ENCODE data around the gene GBE1. TPM values are rescaled to one million over a fixed set of nuclear protein-coding genes. Genes with fewer than 3 reads are reported as not detected.
A peak's percentile ranks its signal among the peaks of the same experiment; 100 is the strongest.

Gene GBE1
- total RNA-seq, 1 donor from 2014 or later = 31.9 TPM

DNA sequence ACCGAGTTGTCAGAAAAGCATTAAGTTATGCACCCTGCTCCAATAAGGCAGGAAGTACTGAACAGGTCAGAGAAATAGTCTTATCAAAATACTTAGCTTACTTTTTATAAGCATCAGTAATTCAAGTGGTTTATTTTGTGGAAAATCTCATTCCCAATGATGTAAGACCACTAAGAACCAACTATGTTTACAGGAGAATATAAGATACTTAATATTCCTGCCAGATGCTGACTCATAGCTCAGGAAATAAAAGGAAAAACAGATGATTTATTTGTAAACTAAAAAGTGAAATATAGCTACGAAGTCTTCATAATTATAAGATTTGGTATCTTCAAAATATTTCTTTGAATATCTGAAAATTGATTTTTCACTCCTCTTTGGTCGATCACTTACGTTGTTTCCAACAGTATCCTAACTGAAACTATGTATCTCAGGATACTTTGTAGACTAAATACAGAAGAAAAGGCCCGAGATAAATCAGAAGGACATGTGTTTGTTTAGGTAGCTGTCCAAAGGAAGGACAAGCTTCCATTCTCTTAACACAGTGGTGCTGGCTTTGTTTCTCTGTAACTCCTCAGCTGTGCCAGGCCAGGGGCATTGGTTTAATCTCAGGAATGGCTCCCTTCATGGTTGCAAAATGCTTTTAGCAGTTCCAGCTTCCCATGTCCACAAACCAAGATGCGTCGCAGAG lies 295.8 kb downstream of the GBE1 start:
- DNase-seq = no peak

DNA sequence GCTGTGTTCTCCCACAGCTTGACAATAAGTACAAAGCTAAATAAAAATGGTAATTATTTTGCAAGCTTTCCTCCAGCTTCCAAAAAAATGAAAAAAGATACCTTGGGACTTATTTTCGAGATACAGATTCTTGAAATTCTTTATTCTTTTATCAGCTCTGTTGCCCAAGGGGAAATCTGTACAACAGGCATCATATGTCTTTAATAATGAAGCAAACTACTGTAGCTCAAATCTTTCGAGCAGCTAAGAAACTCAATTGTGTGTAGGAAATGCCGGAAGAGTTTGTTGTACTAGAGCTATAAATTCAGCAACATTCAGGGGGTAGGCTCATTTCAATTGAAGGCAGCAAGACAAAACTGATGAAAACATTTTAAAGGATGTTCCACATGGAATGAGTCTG lies 297.7 kb downstream of the GBE1 start:
- no peak for DNase-seq

GRCh38 chr3:81462921-81463320 lies 298.5 kb downstream of the GBE1 start:
- no peak for DNase-seq

DNA sequence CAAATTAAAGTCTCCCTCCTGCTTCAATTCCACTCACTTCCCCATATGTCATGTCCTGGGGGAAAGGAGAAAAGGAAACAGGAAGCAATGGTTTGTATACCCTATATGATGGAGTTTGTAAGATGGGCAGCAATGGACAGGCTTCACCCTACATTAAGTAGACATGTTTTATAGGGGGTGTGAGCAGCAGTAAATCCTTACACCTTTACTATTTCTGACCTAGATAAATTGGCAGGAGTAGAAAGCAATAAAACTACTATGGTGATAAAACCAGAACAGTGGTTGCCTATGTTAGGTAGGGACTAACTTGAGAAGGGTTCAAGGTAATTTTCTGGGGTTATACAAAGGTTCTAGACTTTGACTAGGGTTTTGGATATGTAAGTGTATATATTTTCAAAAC lies 301.7 kb downstream of the GBE1 start:
- DNase-seq = no peak

- DNase-seq = no peak
These were observed 309.0 kb downstream of the GBE1 start for GRCh38 chr3:81452418-81452817.

DNA sequence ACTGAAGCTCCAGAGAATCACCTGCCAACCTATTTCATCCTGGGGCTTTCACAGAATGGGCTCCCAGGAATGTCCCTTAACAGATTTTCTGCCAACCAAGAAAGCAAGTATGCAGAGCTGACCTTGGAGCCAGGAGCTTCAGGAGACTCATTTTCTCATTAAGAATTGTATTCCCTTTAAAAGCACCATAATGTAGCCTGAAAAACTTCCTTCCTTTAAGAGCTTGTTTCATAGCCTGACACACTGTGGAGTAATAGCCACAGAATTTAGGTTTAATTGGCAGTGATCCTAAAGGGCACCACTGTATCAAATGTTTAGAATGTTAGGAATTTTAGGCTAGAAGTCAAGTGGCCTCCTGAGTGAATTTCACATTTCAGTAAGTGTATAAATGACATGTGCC lies 309.8 kb downstream of the GBE1 start:
- DNase-seq = no peak

GRCh38 chr3:81451140-81451539 lies 310.3 kb downstream of the GBE1 start:
- no peak for DNase-seq

- DNase-seq = no peak
These were observed 314.6 kb downstream of the GBE1 start for GRCh38 chr3:81446806-81447205.

- no peak for DNase-seq
These were observed 315.7 kb downstream of the GBE1 start for GRCh38 chr3:81445712-81446111.

DNA sequence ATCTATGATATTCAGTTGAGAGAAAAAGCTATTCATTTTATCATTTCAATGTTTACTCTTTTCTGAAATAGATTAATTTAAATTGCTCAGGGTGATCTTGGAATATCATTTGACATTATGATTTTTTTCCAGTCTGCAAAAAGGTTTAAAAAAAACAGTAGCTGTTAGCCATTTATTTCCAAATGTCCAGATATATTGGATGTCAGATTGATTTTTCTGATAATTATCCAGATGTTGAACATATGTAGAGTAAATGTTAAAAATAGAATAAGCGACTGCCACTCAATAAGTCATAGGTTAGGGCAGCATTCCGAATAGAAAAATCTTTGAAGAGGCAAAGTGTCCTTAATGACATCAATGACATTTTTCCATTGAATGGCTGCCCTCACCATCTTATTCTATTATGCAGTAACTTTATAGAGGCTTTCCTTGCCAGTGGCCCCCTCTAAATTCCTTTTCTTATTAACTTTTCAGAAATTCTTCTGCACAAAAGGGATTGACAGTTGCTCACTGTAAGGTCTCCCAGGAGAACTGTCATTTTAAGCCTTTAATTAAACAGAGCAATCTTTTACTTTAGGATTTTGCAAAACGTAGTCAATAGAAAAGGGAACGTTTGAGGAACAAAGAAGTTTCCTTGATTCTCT lies 316.5 kb downstream of the GBE1 start:
- DNase-seq = no peak

GRCh38 chr3:81443958-81444357 lies 317.5 kb downstream of the GBE1 start:
- DNase-seq = no peak

DNA sequence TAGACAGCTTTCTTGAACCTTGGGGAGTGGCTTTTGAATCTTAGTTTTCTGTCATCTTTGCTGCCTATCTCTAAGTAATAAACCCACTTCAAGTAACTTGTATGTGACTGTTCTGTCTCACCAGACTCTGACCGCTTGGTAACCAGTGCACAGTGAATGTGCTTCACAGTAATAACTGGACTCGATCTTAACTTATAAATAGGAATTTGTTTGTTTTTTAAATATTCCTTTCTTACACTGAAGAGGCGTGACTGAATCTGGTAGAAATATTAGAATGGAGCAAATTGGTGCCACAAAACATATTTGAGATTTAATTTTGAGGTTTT lies 318.0 kb downstream of the GBE1 start:
- no peak for DNase-seq

DNA sequence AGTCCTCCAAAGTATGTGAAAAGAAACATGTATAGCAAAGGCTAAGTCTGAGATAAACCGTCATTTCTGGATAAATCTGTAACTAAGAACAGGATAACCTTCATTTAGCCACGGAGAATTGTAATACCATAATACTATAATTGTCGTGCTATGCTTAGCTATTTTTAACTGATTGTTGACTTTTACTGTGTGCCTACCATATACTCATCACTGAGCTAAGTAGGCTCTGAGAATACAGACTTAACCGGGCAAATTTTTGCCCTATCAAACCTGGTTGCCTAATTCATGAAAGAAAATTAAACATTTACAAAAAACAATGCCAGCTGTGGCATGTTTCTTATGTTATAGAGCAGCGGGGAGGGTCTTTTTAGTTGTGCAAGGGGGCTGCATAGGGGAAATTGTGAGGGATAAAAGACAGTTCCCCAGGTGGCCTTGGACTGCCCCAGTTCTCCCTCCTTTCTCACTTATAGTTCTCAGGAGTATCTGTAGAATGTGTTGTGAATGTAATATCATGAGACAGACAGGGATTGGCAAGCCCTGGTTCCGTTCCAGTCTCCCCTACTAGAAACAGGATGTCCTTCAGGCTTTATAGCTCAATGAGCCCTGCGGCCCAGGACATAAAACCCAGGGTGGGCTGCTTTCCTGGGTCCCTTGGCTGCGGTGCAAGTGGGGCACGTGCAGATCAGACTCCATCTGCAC lies 318.5 kb downstream of the GBE1 start:
- no peak for DNase-seq

GRCh38 chr3:81440661-81441060 lies 320.8 kb downstream of the GBE1 start:
- no peak for DNase-seq

Small RNA genes within 50 kb of the gene (small RNA-seq; reads per million reads assigned to genes)
- not detected for gene AC017015.1 (ENCODE audit: low replicate concordance)
- 1.3 reads per million, percentile 81 among the genes with 10 or more reads in this experiment for gene RNU2-28P (ENCODE audit: low replicate concordance)

Data from skin of body (tissue), 3 donors.